SU-DHL-6 (cell line): Measurements from ENCODE around the gene SERPINA1.

ENCODE experiments used
- H2AFZ ChIP-seq: fragments of 200-600 bp; sonication (generic); 2 replicates; pipeline ENCODE4 v1.6.1; 2014; ENCODE audit warnings: low read depth, mild to moderate bottlenecking, moderate library complexity, mixed read lengths, antibody characterized with exemption, low read length; ENCODE audit not compliant: severe bottlenecking
- H3F3A ChIP-seq: fragments of 200-600 bp; shearing (Covaris generic); 2 replicates; pipeline ENCODE4 v1.6.0; 2016; ENCODE audit warnings: antibody characterized with exemption, mild to moderate bottlenecking; ENCODE audit not compliant: insufficient read depth
- H3K27ac ChIP-seq: fragments of 200-600 bp; sonication (generic); 2 replicates; pipeline ENCODE4 v1.5.1; 2016; ENCODE audit warnings: low read depth, mild to moderate bottlenecking, low read length, moderate library complexity, mixed read lengths
- H3K27me3 ChIP-seq: fragments of 200-600 bp; sonication (generic), shearing (Covaris generic); 2 replicates; pipeline ENCODE4 v1.6.0; 2014; ENCODE audit warnings: mild to moderate bottlenecking, low read length
- H3K36me3 ChIP-seq: fragments of 200-600 bp; sonication (generic); 2 replicates; pipeline ENCODE4 v1.6.1; 2014; ENCODE audit warnings: mild to moderate bottlenecking, low read length, mixed read lengths
- H3K4me2 ChIP-seq: fragments of 300-600, 200-600 bp; shearing (Covaris generic), sonication (generic); 2 replicates; pipeline ENCODE4 v1.6.0; 2014; ENCODE audit warnings: low read length, low read depth, mild to moderate bottlenecking; ENCODE audit not compliant: poor library complexity, severe bottlenecking
- H3K4me3 ChIP-seq: fragments of 200-600 bp; sonication (generic); 2 replicates; pipeline ENCODE4 v1.5.1; 2014; ENCODE audit warnings: antibody characterized with exemption, low read length, mild to moderate bottlenecking, mixed read lengths; ENCODE audit not compliant: insufficient read depth, poor library complexity, severe bottlenecking
- H3K79me2 ChIP-seq: fragments of 200-600 bp; sonication (generic); 2 replicates; pipeline ENCODE4 v1.6.1; 2014; ENCODE audit warnings: mild to moderate bottlenecking, low read length, moderate library complexity; ENCODE audit not compliant: insufficient read depth
- H3K9ac ChIP-seq: fragments of 200-600 bp; sonication (generic); 2 replicates; pipeline ENCODE4 v1.7.0; 2014; ENCODE audit warnings: mild to moderate bottlenecking, low read length
- H3K9me2 ChIP-seq: fragments of 200-600 bp; sonication (generic); replicated peaks from 2 replicates; pipeline ENCODE4 v1.6.1; 2014; ENCODE audit warnings: low read length; ENCODE audit not compliant: insufficient read depth
- H3K9me3 ChIP-seq: fragments of 200-600 bp; sonication (generic); 2 replicates; pipeline ENCODE4 v1.6.1; 2014; ENCODE audit warnings: low read length, mixed read lengths; ENCODE audit not compliant: insufficient read depth
- H4K20me1 ChIP-seq: fragments of 200-600 bp; sonication (generic); 2 replicates; pipeline ENCODE4 v1.6.1; 2014; ENCODE audit warnings: low read depth, mild to moderate bottlenecking, antibody characterized with exemption, low read length, moderate library complexity, mixed read lengths
- EZH2phosphoT487 ChIP-seq: fragments of 200-600 bp; sonication (generic), shearing (Covaris generic); conservative IDR thresholded peaks from 2 replicates; pipeline ENCODE4 v1.6.1; 2018; ENCODE audit warnings: mild to moderate bottlenecking, antibody characterized with exemption, low read length, moderate library complexity, mixed read lengths
- TF ChIP-seq, protein P1 (sequence below): fragments of 200-600 bp; sonication (generic); IDR thresholded peaks from one replicate; pipeline ENCODE4 v1.5.1; 2017; ENCODE audit warnings: antibody characterized with exemption, mild to moderate bottlenecking, low read length, moderate library complexity; ENCODE audit not compliant: insufficient read depth, poor library complexity, severe bottlenecking

Gene SERPINA1

DNA sequence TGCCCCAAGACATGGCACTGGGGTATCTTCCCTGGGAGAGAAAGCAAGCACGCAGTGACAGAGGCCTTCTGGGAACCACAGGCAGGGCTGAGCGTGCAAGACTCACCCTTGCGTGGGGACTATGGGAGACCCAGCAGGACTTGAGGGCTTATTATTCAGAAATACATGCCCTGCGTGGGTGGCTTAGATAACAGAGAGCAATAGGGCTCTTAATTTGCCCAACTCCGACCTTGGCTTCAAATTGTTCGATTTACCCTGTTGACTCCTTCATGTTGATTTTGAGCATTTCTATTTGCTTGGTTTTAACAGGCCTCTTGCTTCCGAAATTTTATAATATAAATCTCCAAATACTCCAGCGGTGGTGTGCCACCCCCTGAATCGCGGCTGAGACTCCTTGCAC, 5.1 kb upstream of the SERPINA1 start:
- no peaks in the 10 kb centered on the region for H3K36me3 ChIP-seq
- H3K4me2 ChIP-seq, result no peak overlapping the region
- H3K9ac ChIP-seq, result no peak overlapping the region
- no peak for TF ChIP-seq EZH2phosphoT487
- TF ChIP-seq, protein P1, sequence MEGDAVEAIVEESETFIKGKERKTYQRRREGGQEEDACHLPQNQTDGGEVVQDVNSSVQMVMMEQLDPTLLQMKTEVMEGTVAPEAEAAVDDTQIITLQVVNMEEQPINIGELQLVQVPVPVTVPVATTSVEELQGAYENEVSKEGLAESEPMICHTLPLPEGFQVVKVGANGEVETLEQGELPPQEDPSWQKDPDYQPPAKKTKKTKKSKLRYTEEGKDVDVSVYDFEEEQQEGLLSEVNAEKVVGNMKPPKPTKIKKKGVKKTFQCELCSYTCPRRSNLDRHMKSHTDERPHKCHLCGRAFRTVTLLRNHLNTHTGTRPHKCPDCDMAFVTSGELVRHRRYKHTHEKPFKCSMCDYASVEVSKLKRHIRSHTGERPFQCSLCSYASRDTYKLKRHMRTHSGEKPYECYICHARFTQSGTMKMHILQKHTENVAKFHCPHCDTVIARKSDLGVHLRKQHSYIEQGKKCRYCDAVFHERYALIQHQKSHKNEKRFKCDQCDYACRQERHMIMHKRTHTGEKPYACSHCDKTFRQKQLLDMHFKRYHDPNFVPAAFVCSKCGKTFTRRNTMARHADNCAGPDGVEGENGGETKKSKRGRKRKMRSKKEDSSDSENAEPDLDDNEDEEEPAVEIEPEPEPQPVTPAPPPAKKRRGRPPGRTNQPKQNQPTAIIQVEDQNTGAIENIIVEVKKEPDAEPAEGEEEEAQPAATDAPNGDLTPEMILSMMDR, result no peak
- no peaks in the 10 kb centered on the region for H3K27me3 ChIP-seq
- no peaks in the 10 kb centered on the region for H4K20me1 ChIP-seq
- H3K27ac ChIP-seq, result no peak overlapping the region
- H3F3A ChIP-seq, result no peaks in the 10 kb centered on the region
- no peaks in the 10 kb centered on the region for H3K9me3 ChIP-seq
- H2AFZ ChIP-seq, result no peak overlapping the region
- no peak overlapping the region for H3K4me3 ChIP-seq
- H3K9me2 ChIP-seq, result no peaks in the 10 kb centered on the region
- no peaks in the 10 kb centered on the region for H3K79me2 ChIP-seq

DNA sequence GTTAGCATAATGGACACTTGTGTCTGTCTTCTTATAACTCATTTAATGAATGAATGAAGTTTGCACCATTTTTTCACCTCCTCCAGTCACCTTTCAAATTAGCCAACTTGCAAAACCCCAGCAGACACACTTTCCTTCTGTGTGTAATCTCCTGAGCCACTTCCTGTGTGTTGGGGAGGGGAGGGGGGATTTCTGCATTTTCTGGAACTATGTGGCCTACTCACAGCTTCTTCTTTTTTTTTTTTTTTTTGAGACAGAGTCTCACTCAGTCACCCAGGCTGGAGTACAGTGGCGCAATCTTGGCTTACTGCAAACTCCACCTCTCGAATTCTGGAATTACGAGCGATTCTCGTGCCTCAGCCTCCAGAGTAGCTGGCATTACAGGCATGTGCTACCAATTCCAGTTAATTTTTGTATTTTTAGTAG, 4.1 kb upstream of the SERPINA1 start:
- Histone ChIP-seq H3K79me2 (no peaks in the 10 kb centered on the region), H3K36me3 (no peaks in the 10 kb centered on the region), H4K20me1 (no peaks in the 10 kb centered on the region), H3K9me3 (no peaks in the 10 kb centered on the region), H3K9ac (no peak overlapping the region), H2AFZ (no peak overlapping the region), H3K4me2 (no peak overlapping the region), H3K9me2 (no peaks in the 10 kb centered on the region), H3K4me3 (no peak overlapping the region), H3F3A (no peaks in the 10 kb centered on the region), H3K27ac (no peak overlapping the region), H3K27me3 (no peaks in the 10 kb centered on the region)
- no peak for TF ChIP-seq EZH2phosphoT487
- TF ChIP-seq, protein P1, result no peak

DNA sequence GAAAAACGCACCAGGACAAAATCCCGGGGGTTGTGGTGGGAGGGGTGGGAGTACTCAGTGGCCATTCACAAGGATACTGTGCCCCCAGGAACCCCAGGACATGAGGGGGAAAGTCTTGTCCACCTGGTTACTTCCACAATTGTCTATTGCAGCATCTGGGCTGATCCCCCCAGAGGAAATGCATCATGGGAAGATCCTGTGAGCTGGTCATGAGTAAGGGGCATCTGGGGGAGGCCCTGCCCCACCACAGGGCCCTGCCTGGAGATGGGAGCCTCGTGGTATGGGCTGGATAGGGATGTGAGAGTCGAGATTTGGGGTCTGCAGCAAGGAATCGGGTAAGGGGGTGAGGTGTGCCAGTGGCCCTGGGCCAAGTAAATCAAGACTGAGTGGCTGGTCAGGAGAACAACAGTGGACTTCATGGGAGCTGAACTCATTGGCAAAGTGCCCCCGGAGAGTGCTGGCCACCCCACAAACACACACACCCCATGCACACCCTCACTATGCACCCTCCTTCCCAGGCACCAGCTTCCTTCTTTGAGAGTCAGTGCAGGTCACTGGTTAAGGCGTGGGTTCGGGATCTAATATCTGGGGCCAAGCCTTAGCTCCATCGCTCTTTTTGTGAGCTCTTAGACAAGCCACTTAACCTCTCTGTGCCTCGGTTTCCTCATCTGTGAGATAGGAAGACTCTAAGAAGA, 3.0 kb upstream of the SERPINA1 start:
- Histone ChIP-seq H3K27ac (no peak overlapping the region), H3K9ac (no peak overlapping the region), H3K36me3 (no peaks in the 10 kb centered on the region), H3K27me3 (no peaks in the 10 kb centered on the region), H3K9me3 (no peaks in the 10 kb centered on the region), H3K79me2 (no peaks in the 10 kb centered on the region), H3F3A (no peaks in the 10 kb centered on the region), H3K9me2 (no peaks in the 10 kb centered on the region), H3K4me3 (no peak overlapping the region), H2AFZ (no peak overlapping the region), H3K4me2 (no peak overlapping the region), H4K20me1 (no peaks in the 10 kb centered on the region)
- TF ChIP-seq, protein P1, result no peak
- no peak for TF ChIP-seq EZH2phosphoT487
